ENCODE data around the gene SMOC2. TPM values are rescaled to one million over a fixed set of nuclear protein-coding genes. Genes with fewer than 3 reads are reported as not detected.

The SMOC2 gene
- total and polyA plus RNA-seq, 2 donors (not counting 1 experiment from before 2014, with no cell fraction given) = 0.37 TPM; not detected in 1

- Histone ChIP-seq H3K9ac (ENCODE audit: low read length) (no peak overlapping the region), H3K4me1 (ENCODE audit: control insufficient read depth in 2 of 2, insufficient read depth in 2 of 2, low read length in 2 of 2) (no peaks in the 10 kb centered on the region), H3K36me3 (replicated peaks in 1 of 2; ENCODE audit: control extremely low read depth in 1 of 2, control insufficient read depth in 1 of 2, extremely low read depth in 1 of 2, insufficient read depth in 2 of 2, low read length in 1 of 2) (no peaks in the 10 kb centered on the region), H2AFZ (ENCODE audit: insufficient read depth, low read depth, low read length, poor library complexity, severe bottlenecking) (no peak overlapping the region), H3K79me2 (ENCODE audit: control insufficient read depth, insufficient read depth, low read length) (no peaks in the 10 kb centered on the region), H3K4me2 (replicated peaks; ENCODE audit: low read depth, low read length, poor library complexity, severe bottlenecking) (no peak overlapping the region), H3K27me3 (replicated peaks in 1 of 4; ENCODE audit: control extremely low read depth in 1 of 4, control insufficient read depth in 3 of 4, insufficient read depth in 4 of 4, low read length in 3 of 4) (no peaks in the 10 kb centered on the region), H4K20me1 (ENCODE audit: control insufficient read depth, insufficient read depth, low read length, poor library complexity, severe bottlenecking) (no peaks in the 10 kb centered on the region), H3K9me3 (ENCODE audit: control extremely low read depth in 1 of 3, control insufficient read depth in 2 of 3, insufficient read depth in 1 of 3, low read length in 2 of 3) (peaks cover 0 to 28% (median 0%) of the 10 kb centered on the region in 3 donors), H3K27ac (ENCODE audit: low read length in 2 of 2) (no peak overlapping the region), H3K4me3 (ENCODE audit: control extremely low read depth in 1 of 5, extremely low read depth in 1 of 5, insufficient read depth in 1 of 5, low read depth in 2 of 5, low read length in 4 of 5) (no peak overlapping the region)
- no CpG with 5 or more reads among the region's 1 CpG for WGBS (ENCODE audit: insufficient coverage)
- H3K27me3 Mint-ChIP-seq = no peaks in the 10 kb centered on the region
- ATAC-seq (ENCODE audit: low read depth) (no peak), DNase-seq (no peak)
- H3K4me3 Mint-ChIP-seq = no peak overlapping the region
- ChIA-PET POLR2A (no interaction called here), CTCF (no interaction called here)
- no peak overlapping the region for H3K27ac Mint-ChIP-seq
- peaks cover 2% of the 10 kb centered on the region for H3K9me3 Mint-ChIP-seq (ENCODE audit: insufficient read depth)
- TF ChIP-seq CTCF (IDR thresholded peaks at IDR 0.05) (no peak), EZH2 (IDR thresholded peaks at IDR 0.05; ENCODE audit: borderline replicate concordance, insufficient read depth, low read depth, low read length, poor library complexity, severe bottlenecking) (no peak)
- intact Hi-C loops (cut with micrococcal nuclease) = no loop called here
- no peaks in the 10 kb centered on the region for H3K4me1 Mint-ChIP-seq
Observed at GRCh38 chr6:168472363-168472762, 31.4 kb downstream of the SMOC2 start.

GRCh38 chr6:168473197-168473596, 32.2 kb downstream of the SMOC2 start:
- intact Hi-C loops (cut with micrococcal nuclease) = no loop called here
- no peak for ATAC-seq (ENCODE audit: low read depth)

More at GRCh38 chr6:168473197-168473596, 32.2 kb downstream of the SMOC2 start:
- peaks cover 0 to 28% (median 0%) of the 10 kb centered on the region in 3 donors for H3K9me3 ChIP-seq (ENCODE audit: control extremely low read depth in 1 of 3, control insufficient read depth in 2 of 3, insufficient read depth in 1 of 3, low read length in 2 of 3)
- Mint-ChIP-seq H3K27ac (no peak overlapping the region), H3K4me3 (no peak overlapping the region), H3K9me3 (ENCODE audit: insufficient read depth) (peaks cover 2% of the 10 kb centered on the region), H3K27me3 (no peaks in the 10 kb centered on the region), H3K4me1 (no peaks in the 10 kb centered on the region)
- CTCF ChIA-PET = no interaction called here
- no peak for DNase-seq
- H4K20me1 ChIP-seq (ENCODE audit: control insufficient read depth, insufficient read depth, low read length, poor library complexity, severe bottlenecking) = no peaks in the 10 kb centered on the region
- WGBS (ENCODE audit: insufficient coverage) = 84% methylated on average over 7 of the region's 7 CpGs
- H3K36me3 ChIP-seq (replicated peaks in 1 of 2; ENCODE audit: control extremely low read depth in 1 of 2, control insufficient read depth in 1 of 2, extremely low read depth in 1 of 2, insufficient read depth in 2 of 2, low read length in 1 of 2) = no peaks in the 10 kb centered on the region
- POLR2A ChIA-PET = no interaction called here
- no peak overlapping the region for H2AFZ ChIP-seq (ENCODE audit: insufficient read depth, low read depth, low read length, poor library complexity, severe bottlenecking)
- no peak overlapping the region for H3K9ac ChIP-seq (ENCODE audit: low read length)
- H3K4me3 ChIP-seq (ENCODE audit: control extremely low read depth in 1 of 5, extremely low read depth in 1 of 5, insufficient read depth in 1 of 5, low read depth in 2 of 5, low read length in 4 of 5) = no peak overlapping the region
- no peak overlapping the region for H3K27ac ChIP-seq (ENCODE audit: low read length in 2 of 2)
- H3K4me2 ChIP-seq (replicated peaks; ENCODE audit: low read depth, low read length, poor library complexity, severe bottlenecking) = no peak overlapping the region
- H3K27me3 ChIP-seq (replicated peaks in 1 of 4; ENCODE audit: control extremely low read depth in 1 of 4, control insufficient read depth in 3 of 4, insufficient read depth in 4 of 4, low read length in 3 of 4) = no peaks in the 10 kb centered on the region
- no peaks in the 10 kb centered on the region for H3K4me1 ChIP-seq (ENCODE audit: control insufficient read depth in 2 of 2, insufficient read depth in 2 of 2, low read length in 2 of 2)
- H3K79me2 ChIP-seq (ENCODE audit: control insufficient read depth, insufficient read depth, low read length) = no peaks in the 10 kb centered on the region
- TF ChIP-seq CTCF (IDR thresholded peaks at IDR 0.05) (no peak), EZH2 (IDR thresholded peaks at IDR 0.05; ENCODE audit: borderline replicate concordance, insufficient read depth, low read depth, low read length, poor library complexity, severe bottlenecking) (no peak)

Data from B cell (primary cell).